ENCODE data around the gene TFAP2A.
A peak's percentile ranks its signal among the peaks of the same experiment; 100 is the strongest.

Gene TFAP2A

GRCh38 chr6:10446548-10446947, 31.7 kb upstream of the TFAP2A start (continued):
- TF ChIP-seq ZNF18 (tag by site-specific recombination; IDR thresholded peaks at IDR 0.05) (no peak), KLF8 (tag by site-specific recombination; IDR thresholded peaks at IDR 0.05) (no peak)

GRCh38 chr6:10441655-10442009, 26.8 kb upstream of the TFAP2A start:
- Histone ChIP-seq H3K27ac (ENCODE audit: extremely low read depth, low read depth, low read length) (no peak overlapping the region), H3K4me3 (ENCODE audit: low read depth, low read length) (no peak overlapping the region), H3K9me3 (ENCODE audit: control insufficient read depth, insufficient read depth, low read depth, low read length) (no peaks in the 10 kb centered on the region), H3K4me1 (ENCODE audit: control insufficient read depth, insufficient read depth, low read length) (no peaks in the 10 kb centered on the region), H3K36me3 (ENCODE audit: control insufficient read depth in 2 of 2, insufficient read depth in 1 of 2, low read length in 2 of 2) (no peaks in the 10 kb centered on the region)
- TF ChIP-seq SETDB1 (IDR thresholded peaks at IDR 0.05; ENCODE audit: insufficient read length, low read length) (peak; percentile 41), ZNF174 (tag by site-specific recombination; IDR thresholded peaks at IDR 0.05) (no peak), ZNF548 (tag by site-specific recombination; IDR thresholded peaks at IDR 0.05) (no peak), ZSCAN5A (tag by site-specific recombination; IDR thresholded peaks at IDR 0.05) (no peak), ZFHX2 (tag by site-specific recombination; conservative IDR thresholded peaks at IDR 0.05) (no peak), SCRT1 (tag by site-specific recombination; IDR thresholded peaks at IDR 0.05; ENCODE audit: borderline replicate concordance) (no peak)
- ChIA-PET CTCF (interaction anchor here (0.5 to 1.4 kb wide), 5 partner anchors 9 to 40 kb away, joined by 3 to 4 read pairs (median 4); no protein-coding TSS in a partner anchor), POLR2A (no interaction called here)

- Histone ChIP-seq H3K36me3 (ENCODE audit: control insufficient read depth in 2 of 2, insufficient read depth in 1 of 2, low read length in 2 of 2) (no peaks in the 10 kb centered on the region), H3K4me1 (ENCODE audit: control insufficient read depth, insufficient read depth, low read length) (no peaks in the 10 kb centered on the region), H3K9me3 (ENCODE audit: control insufficient read depth, insufficient read depth, low read depth, low read length) (no peaks in the 10 kb centered on the region), H3K27ac (ENCODE audit: extremely low read depth, low read depth, low read length) (no peak overlapping the region), H3K4me3 (ENCODE audit: low read depth, low read length) (no peak overlapping the region)
- ChIA-PET CTCF (interaction anchor here (0.5 to 1.4 kb wide), 5 partner anchors 8 to 40 kb away, joined by 3 to 4 read pairs (median 4); no protein-coding TSS in a partner anchor), POLR2A (no interaction called here)
- no peak for TF ChIP-seq ZBTB11 (tag by site-specific recombination; conservative IDR thresholded peaks at IDR 0.05; ENCODE audit: low read depth)
- no peak for TF ChIP-seq ZNF658 (tag by site-specific recombination; IDR thresholded peaks at IDR 0.05)
- TF ChIP-seq ZNF654 (tag by site-specific recombination; IDR thresholded peaks at IDR 0.05; ENCODE audit: low read depth) = no peak
- TF ChIP-seq PATZ1 (tag by site-specific recombination; IDR thresholded peaks at IDR 0.05) = no peak
- TF ChIP-seq ZNF600 (tag by site-specific recombination; IDR thresholded peaks at IDR 0.05) = no peak
- TF ChIP-seq ZSCAN4 (tag by site-specific recombination; IDR thresholded peaks at IDR 0.05) = no peak
- TF ChIP-seq ZNF184 (tag by site-specific recombination; IDR thresholded peaks at IDR 0.05) = no peak
- TF ChIP-seq MEIS1 (CRISPR knock-in tag; IDR thresholded peaks at IDR 0.05; ENCODE audit: borderline replicate concordance) = no peak
- TF ChIP-seq ZSCAN23 (tag by site-specific recombination; IDR thresholded peaks at IDR 0.05) = no peak
- TF ChIP-seq ZNF302 (tag by site-specific recombination; IDR thresholded peaks at IDR 0.05; ENCODE audit: low read depth) = no peak
- TF ChIP-seq ZBTB8A (tag by site-specific recombination; IDR thresholded peaks at IDR 0.05) = no peak
- no peak for TF ChIP-seq ZNF274 (IDR thresholded peaks at IDR 0.05; ENCODE audit: low read length)
- TF ChIP-seq ZNF274 (tag by site-specific recombination; IDR thresholded peaks at IDR 0.05; ENCODE audit: borderline replicate concordance) = no peak
- no peak for TF ChIP-seq ZBTB17 (tag by site-specific recombination; IDR thresholded peaks at IDR 0.05)
- TF ChIP-seq ZNF514 (tag by site-specific recombination; IDR thresholded peaks at IDR 0.05) = no peak
Observed at GRCh38 chr6:10441004-10441654, 26.3 kb upstream of the TFAP2A start.

Measured in HEK293 (cell line).